HCT116 (cell line): Measurements from ENCODE around the gene PLEKHA8. TPM values are rescaled to one million over a fixed set of nuclear protein-coding genes. Genes with fewer than 3 reads are reported as not detected.

Experiments
- ATAC-seq: fragments of 200-7000 bp; cut with Tn5 transposase; 2 replicates; pipeline ENCODE4 v1.9.1; 2020; ENCODE audit warnings: mild to moderate bottlenecking, moderate library complexity
- BruUV-seq: library from RNA; stranded (reverse); fragments of 400-500 nt; replicated peaks from 2 replicates; lab custom pipeline; 2021; lab: Mats Ljungman, UMichigan
- CTCF ChIA-PET: fragments of 300-600 bp; sonication (Branson Sonifier 250); formaldehyde crosslinking; loops from one replicate; lab custom pipeline; 2021; ENCODE audit warnings: antibody characterized with exemption; lab: Charles Lee
- POLR2A ChIA-PET: fragments of 300-600, 350-600 bp; sonication (Branson Sonifier 250); formaldehyde crosslinking; loops from one replicate; lab custom pipeline; 2021; ENCODE audit warnings: antibody characterized with exemption; lab: Charles Lee
- RAD21 ChIA-PET, 2 experiments: fragments of 300-600 bp; sonication (Branson Sonifier 250); formaldehyde crosslinking; loops; one replicate each; lab custom pipeline; 2023; ENCODE audit warnings: low total read pairs in 2 of 2; ENCODE audit not compliant: uncharacterized antibody in 2 of 2, unreplicated experiment in 2 of 2, low non-redundant PET in 1 of 2; lab: Charles Lee
- DNase-seq: peaks from one replicate; pipeline ENCODE4 v3.0.0-alpha.2; 2010; ENCODE audit warnings: low read depth, low spot score
- H2AFZ ChIP-seq: fragments of 200-600 bp; shearing (Covaris generic), sonication (generic); 2 replicates; pipeline ENCODE4 v1.6.1; 2017; ENCODE audit warnings: low read depth, mixed run types, mixed read lengths, antibody characterized with exemption, low read length; ENCODE audit not compliant: poor library complexity, severe bottlenecking
- H3K27ac ChIP-seq: 2 replicates; pipeline ENCODE4 v1.5.1; 2012; ENCODE audit warnings: low read depth, low read length
- H3K27me3 ChIP-seq: fragments of 200-600 bp; sonication (generic); 2 replicates; pipeline ENCODE4 v1.6.1; 2016; ENCODE audit warnings: mixed run types, low read length, mixed read lengths; ENCODE audit not compliant: insufficient read depth
- H3K36me3 ChIP-seq, 2 experiments: fragments of 200-500 bp in 1 of 2; fragments of 200-600 bp in 1 of 2; sonication (Bioruptor generic) in 1 of 2; sonication (generic) in 1 of 2; 2 replicates each; pipeline versions ENCODE4 v1.5.1 to v1.6.1; 2014 to 2016; ENCODE audit warnings: low read length in 2 of 2, inconsistent platforms in 1 of 2, mixed read lengths in 1 of 2, mixed run types in 1 of 2; ENCODE audit not compliant: insufficient read depth in 2 of 2, control insufficient read depth in 1 of 2
- H3K4me1 ChIP-seq, 2 experiments: fragments of 200-600 bp in 1 of 2; sonication (generic) in 1 of 2; 2 replicates each; pipeline versions ENCODE4 v1.5.1 to v1.6.1; 2012 to 2017; ENCODE audit warnings: low read length in 2 of 2, inconsistent platforms in 1 of 2, mild to moderate bottlenecking in 1 of 2, mixed read lengths in 1 of 2, mixed run types in 1 of 2, moderate library complexity in 1 of 2; ENCODE audit not compliant: insufficient read depth in 2 of 2, control insufficient read depth in 1 of 2
- H3K4me2 ChIP-seq: fragments of 200-600 bp; sonication (generic); 2 replicates; pipeline ENCODE4 v1.6.1; 2017; ENCODE audit warnings: mixed run types, low read length, mixed read lengths
- H3K4me3 ChIP-seq, 2 experiments: fragments of 200-600 bp in 1 of 2; sonication (generic) in 1 of 2; replicated peaks in 1 of 2; 2 replicates each; pipeline ENCODE4 v1.5.1; 2011 to 2016; ENCODE audit warnings: low read length in 2 of 2, control low read depth in 1 of 2, low read depth in 1 of 2, mild to moderate bottlenecking in 1 of 2, mixed read lengths in 1 of 2, mixed run types in 1 of 2
- H3K79me2 ChIP-seq: fragments of 200-600 bp; sonication (generic); 2 replicates; pipeline ENCODE4 v1.6.1; 2017; ENCODE audit warnings: mild to moderate bottlenecking, mixed run types, low read length, moderate library complexity, mixed read lengths; ENCODE audit not compliant: insufficient read depth
- H3K9ac ChIP-seq: fragments of 200-600 bp; sonication (generic); 2 replicates; pipeline ENCODE4 v1.6.1; 2016; ENCODE audit warnings: low read length, mixed read lengths
- H3K9me2 ChIP-seq: fragments of 200-600 bp; sonication (generic), shearing (Covaris generic); 2 replicates; pipeline ENCODE4 v1.6.1; 2017; ENCODE audit warnings: mixed run types, mild to moderate bottlenecking, moderate library complexity; ENCODE audit not compliant: insufficient read depth
- H3K9me3 ChIP-seq, 2 experiments: fragments of 200-500 bp in 1 of 2; fragments of 200-600 bp in 1 of 2; sonication (Bioruptor generic) in 1 of 2; sonication (generic) in 1 of 2; 2 replicates each; pipeline ENCODE4 v1.6.1; 2014 to 2017; ENCODE audit warnings: low read length in 2 of 2, mixed read lengths in 2 of 2, inconsistent platforms in 1 of 2, low read depth in 1 of 2, mild to moderate bottlenecking in 1 of 2, mixed run types in 1 of 2, moderate library complexity in 1 of 2; ENCODE audit not compliant: control insufficient read depth in 1 of 2, insufficient read depth in 1 of 2
- H4K20me1 ChIP-seq: fragments of 200-600 bp; sonication (generic), shearing (Covaris generic); 2 replicates; pipeline ENCODE4 v1.6.1; 2017; ENCODE audit warnings: mixed run types, mild to moderate bottlenecking, moderate library complexity; ENCODE audit not compliant: insufficient read depth
- ATF3 ChIP-seq: IDR thresholded peaks from 2 replicates; pipeline ENCODE4 v1.6.1; 2012
- CEBPB ChIP-seq: IDR thresholded peaks from 2 replicates; pipeline ENCODE4 v1.6.1; 2012; ENCODE audit warnings: low read depth
- CTCF ChIP-seq, 3 experiments: fragments of 200-600 bp in 1 of 3; sonication (generic) in 1 of 3; IDR thresholded peaks in 2 of 3; conservative IDR thresholded peaks in 1 of 3; 2 replicates each; pipeline ENCODE4 v1.5.1; 2012 to 2017; ENCODE audit warnings: low read depth in 2 of 3, low read length in 2 of 3, antibody characterized with exemption in 1 of 3, borderline replicate concordance in 1 of 3, control low read depth in 1 of 3, mild to moderate bottlenecking in 1 of 3, mixed read lengths in 1 of 3, mixed run types in 1 of 3, moderate library complexity in 1 of 3; ENCODE audit not compliant: insufficient read depth in 1 of 3
- EGR1 ChIP-seq: IDR thresholded peaks from 2 replicates; pipeline ENCODE4 v1.6.1; 2012; ENCODE audit warnings: low read depth
- ELF1 ChIP-seq: IDR thresholded peaks from 2 replicates; pipeline ENCODE4 v1.6.1; 2012; ENCODE audit warnings: low read depth, borderline replicate concordance
- EZH2 ChIP-seq: fragments of 200-600 bp; sonication (generic); IDR thresholded peaks from 2 replicates; pipeline ENCODE4 v1.6.1; 2017; ENCODE audit warnings: antibody characterized with exemption, mixed run types
- EZH2phosphoT487 ChIP-seq: fragments of 200-600 bp; IDR thresholded peaks from 2 replicates; pipeline ENCODE4 v1.6.1; 2018; ENCODE audit warnings: antibody characterized with exemption, borderline replicate concordance
- JUND ChIP-seq: IDR thresholded peaks from 2 replicates; pipeline ENCODE4 v1.6.1; 2012
- MAX ChIP-seq: IDR thresholded peaks from 2 replicates; pipeline ENCODE4 v1.6.1; 2012
- POLR2A ChIP-seq: IDR thresholded peaks from 2 replicates; pipeline ENCODE4 v1.7.0; 2011; ENCODE audit warnings: borderline replicate concordance; ENCODE audit not compliant: insufficient read depth, insufficient read length; ENCODE audit errors: extremely low read depth
- RAD21 ChIP-seq: IDR thresholded peaks from 2 replicates; pipeline ENCODE4 v1.6.1; 2012; ENCODE audit warnings: low read depth, mild to moderate bottlenecking
- REST ChIP-seq: IDR thresholded peaks from 2 replicates; pipeline ENCODE4 v1.6.1; 2012; ENCODE audit warnings: low read depth
- SP1 ChIP-seq: IDR thresholded peaks from 2 replicates; pipeline ENCODE4 v1.6.1; 2012; ENCODE audit warnings: low read depth
- SRF ChIP-seq: IDR thresholded peaks from 2 replicates; pipeline ENCODE4 v1.6.1; 2012; ENCODE audit warnings: low read depth
- TCF7L2 ChIP-seq: IDR thresholded peaks from 2 replicates; pipeline ENCODE4 v1.7.0; 2011; ENCODE audit warnings: borderline replicate concordance, inconsistent platforms; ENCODE audit not compliant: insufficient read depth, insufficient read length; ENCODE audit errors: extremely low read depth
- ZBTB33 ChIP-seq: IDR thresholded peaks from 2 replicates; pipeline ENCODE4 v1.6.1; 2011; ENCODE audit warnings: mild to moderate bottlenecking, low read length, moderate library complexity; ENCODE audit not compliant: insufficient replicate concordance; ENCODE audit errors: extremely low read depth
- ZNF274 ChIP-seq: fragments of 200-500 bp; sonication (Bioruptor generic); IDR thresholded peaks from 2 replicates; pipeline ENCODE4 v1.6.1; 2014; ENCODE audit warnings: mild to moderate bottlenecking, low read depth, low read length, inconsistent platforms
- intact Hi-C: fragments of 100-400 bp; cut with micrococcal nuclease; formaldehyde crosslinking; loops from 2 replicates; pipeline ENCODE4 v1.10.0; 2022
- total RNA-seq: library from RNA; stranded (reverse); gene quantifications from one replicate; pipeline ENCODE4 v1.2.1, GENCODE V29; 2021; ENCODE audit not compliant: unreplicated experiment

The PLEKHA8 gene
- total RNA-seq, 1 experiment from 2014 or later, result 13.6 TPM

- intact Hi-C loops, result no loop called here
- Histone ChIP-seq H3K27me3 (no peaks in the 10 kb centered on the region), H3K79me2 (no peaks in the 10 kb centered on the region), H3K4me3 (no peak overlapping the region), H2AFZ (no peak overlapping the region), H3K4me1 (peaks cover 0 to 5% of the 10 kb centered on the region in 2 experiments; a peak in 1 of 4 replicates), H4K20me1 (no peaks in the 10 kb centered on the region), H3K27ac (no peak overlapping the region), H3K9me2 (no peaks in the 10 kb centered on the region), H3K4me2 (no peak overlapping the region), H3K9me3 (no peaks in the 10 kb centered on the region), H3K9ac (no peak overlapping the region), H3K36me3 (no peaks in the 10 kb centered on the region)
- TF ChIP-seq SP1 (no peak), JUND (no peak), ZBTB33 (no peak), EGR1 (no peak), EZH2phosphoT487 (no peak), SRF (no peak), CTCF (IDR thresholded peaks at IDR 0.05 in 2 of 3, conservative IDR thresholded peaks at IDR 0.05 in 1 of 3; ENCODE audit: borderline replicate concordance in 1 of 3, insufficient read depth in 1 of 3, low read depth in 2 of 3, low read length in 2 of 3) (no peak), POLR2A (no peak), EZH2 (no peak), CEBPB (no peak), MAX (no peak), REST (no peak), TCF7L2 (no peak), RAD21 (no peak), ZNF274 (no peak), ELF1 (no peak), ATF3 (no peak)
- ChIA-PET RAD21 (no interaction called here), POLR2A (no interaction called here), CTCF (no interaction called here)
- no peak for DNase-seq
- ATAC-seq, result no peak
- no TSS peak for BruUV-seq
These were observed 59.2 kb downstream of the PLEKHA8 start for GRCh38 chr7:30087371-30087770.
